ENCODE results near the gene ENKUR.

The ENKUR gene

GRCh38 chr10:24947304-24948097, 68.5 kb downstream of the ENKUR start:
- DNase-seq (ENCODE audit: low spot score): no peak

GRCh38 chr10:24944512-24945255, 71.3 kb downstream of the ENKUR start:
- DNase-seq (ENCODE audit: low spot score): no peak

GRCh38 chr10:24938525-24938924, 77.4 kb downstream of the ENKUR start:
- DNase-seq (ENCODE audit: low spot score): no peak

GRCh38 chr10:24938076-24938475, 77.9 kb downstream of the ENKUR start:
- no peak for DNase-seq (ENCODE audit: low spot score)

- no peak for DNase-seq (ENCODE audit: low spot score)
These were observed 80.3 kb downstream of the ENKUR start for GRCh38 chr10:24935504-24936292.
